Skeletal muscle satellite cell (primary cell): ENCODE measurements around the gene PRRG1.
"Not testable (repeated sequence)": the region's sequence is repeated elsewhere in the genome, so short reads cannot be mapped to it uniquely, and the experiment has no call there.

Source experiments
- H3K27me3 ChIP-seq: 2 replicates; pipeline ENCODE4 v1.7.0; 2013; ENCODE audit warnings: low read length; ENCODE audit not compliant: control insufficient read depth, insufficient read depth
- H3K36me3 ChIP-seq: 2 replicates; pipeline ENCODE4 v1.7.0; 2013; ENCODE audit warnings: mild to moderate bottlenecking, control low read depth, low read length; ENCODE audit not compliant: insufficient read depth
- H3K4me1 ChIP-seq: 2 replicates; pipeline ENCODE4 v1.7.0; 2013; ENCODE audit warnings: low read length; ENCODE audit not compliant: control insufficient read depth, insufficient read depth
- H3K4me2 ChIP-seq: 2 replicates; pipeline ENCODE4 v1.7.0; 2013; ENCODE audit warnings: mild to moderate bottlenecking, low read length
- H3K4me3 ChIP-seq: 2 replicates; pipeline ENCODE4 v1.7.0; 2013; ENCODE audit warnings: low read length
- H3K9ac ChIP-seq: 2 replicates; pipeline ENCODE4 v1.7.0; 2013; ENCODE audit warnings: mild to moderate bottlenecking, low read depth, low read length, moderate library complexity
- H3K9me3 ChIP-seq: replicated peaks from 2 replicates; pipeline ENCODE4 v1.7.0; 2013; ENCODE audit warnings: mild to moderate bottlenecking, control low read depth, low read length

Gene PRRG1

GRCh38 chrX:37434362-37434761 lies 85.2 kb downstream of the PRRG1 start:
- Histone ChIP-seq H3K4me1 (no peaks in the 10 kb centered on the region), H3K27me3 (no peaks in the 10 kb centered on the region), H3K4me2 (no peak overlapping the region), H3K9ac (no peak overlapping the region), H3K4me3 (no peak overlapping the region), H3K9me3 (no peaks in the 10 kb centered on the region), H3K36me3 (no peaks in the 10 kb centered on the region)

DNA sequence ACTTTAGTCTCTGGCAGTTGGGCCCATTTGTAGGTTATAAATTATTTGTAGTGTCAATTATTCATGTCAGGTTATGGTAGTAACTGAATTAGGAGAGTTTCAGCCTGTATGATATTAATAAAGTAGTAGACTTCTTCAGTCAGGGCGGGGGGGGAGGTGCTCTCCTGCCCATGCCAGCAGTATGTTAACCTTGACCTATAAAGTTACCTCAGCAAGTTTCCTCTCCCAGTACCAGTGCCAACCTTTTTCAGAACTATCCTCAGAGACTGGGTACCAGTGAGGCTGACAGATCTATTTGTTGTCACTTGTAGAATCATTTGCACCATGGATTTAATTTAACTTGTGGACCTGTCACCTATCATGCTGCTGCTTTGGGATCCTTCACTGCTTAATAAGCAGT lies 88.0 kb downstream of the PRRG1 start:
- H3K36me3 ChIP-seq, result no peaks in the 10 kb centered on the region
- H3K4me1 ChIP-seq, result no peaks in the 10 kb centered on the region
- H3K9me3 ChIP-seq, result no peaks in the 10 kb centered on the region
- H3K4me3 ChIP-seq, result no peak overlapping the region
- H3K4me2 ChIP-seq, result no peak overlapping the region
- H3K27me3 ChIP-seq, result no peaks in the 10 kb centered on the region
- H3K9ac ChIP-seq, result no peak overlapping the region

GRCh38 chrX:37441377-37441776 lies 92.2 kb downstream of the PRRG1 start:
- Histone ChIP-seq H3K9me3 (no peaks in the 10 kb centered on the region), H3K4me2 (no peak overlapping the region), H3K36me3 (peaks cover 3% of the 10 kb centered on the region), H3K4me3 (no peak overlapping the region), H3K4me1 (no peaks in the 10 kb centered on the region), H3K27me3 (no peaks in the 10 kb centered on the region), H3K9ac (no peak overlapping the region)

- H3K4me3 ChIP-seq, result no peak overlapping the region
- no peaks in the 10 kb centered on the region for H3K4me1 ChIP-seq
- no peak overlapping the region for H3K9ac ChIP-seq
- peaks cover 3% of the 10 kb centered on the region for H3K36me3 ChIP-seq
- no peaks in the 10 kb centered on the region for H3K27me3 ChIP-seq
- no peak overlapping the region for H3K4me2 ChIP-seq
- H3K9me3 ChIP-seq, result no peaks in the 10 kb centered on the region
Measured at GRCh38 chrX:37445182-37445581, 96.0 kb downstream of the PRRG1 start.

DNA sequence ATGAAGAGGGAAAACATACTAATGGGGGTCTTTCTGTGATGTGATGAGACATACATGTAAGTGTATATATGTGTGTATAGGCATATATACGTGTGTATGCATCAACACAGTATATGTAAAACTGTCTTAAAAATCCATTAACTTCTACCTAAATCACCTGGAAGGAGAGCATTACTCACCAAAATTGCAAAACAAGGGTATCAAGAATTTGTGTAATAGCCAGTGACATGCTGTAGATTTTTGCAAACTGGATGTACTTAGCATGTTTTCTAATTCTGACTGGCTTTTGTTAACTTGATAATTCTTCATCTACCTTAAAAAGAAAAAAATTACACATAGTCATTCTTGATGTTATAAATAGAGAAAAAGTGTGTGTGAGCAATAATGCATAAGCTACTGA lies 104.7 kb downstream of the PRRG1 start:
- Histone ChIP-seq H3K27me3 (no peaks in the 10 kb centered on the region), H3K4me3 (no peak overlapping the region), H3K36me3 (no peaks in the 10 kb centered on the region), H3K4me2 (no peak overlapping the region), H3K4me1 (peaks cover 9% of the 10 kb centered on the region), H3K9ac (no peak overlapping the region), H3K9me3 (no peaks in the 10 kb centered on the region)

DNA sequence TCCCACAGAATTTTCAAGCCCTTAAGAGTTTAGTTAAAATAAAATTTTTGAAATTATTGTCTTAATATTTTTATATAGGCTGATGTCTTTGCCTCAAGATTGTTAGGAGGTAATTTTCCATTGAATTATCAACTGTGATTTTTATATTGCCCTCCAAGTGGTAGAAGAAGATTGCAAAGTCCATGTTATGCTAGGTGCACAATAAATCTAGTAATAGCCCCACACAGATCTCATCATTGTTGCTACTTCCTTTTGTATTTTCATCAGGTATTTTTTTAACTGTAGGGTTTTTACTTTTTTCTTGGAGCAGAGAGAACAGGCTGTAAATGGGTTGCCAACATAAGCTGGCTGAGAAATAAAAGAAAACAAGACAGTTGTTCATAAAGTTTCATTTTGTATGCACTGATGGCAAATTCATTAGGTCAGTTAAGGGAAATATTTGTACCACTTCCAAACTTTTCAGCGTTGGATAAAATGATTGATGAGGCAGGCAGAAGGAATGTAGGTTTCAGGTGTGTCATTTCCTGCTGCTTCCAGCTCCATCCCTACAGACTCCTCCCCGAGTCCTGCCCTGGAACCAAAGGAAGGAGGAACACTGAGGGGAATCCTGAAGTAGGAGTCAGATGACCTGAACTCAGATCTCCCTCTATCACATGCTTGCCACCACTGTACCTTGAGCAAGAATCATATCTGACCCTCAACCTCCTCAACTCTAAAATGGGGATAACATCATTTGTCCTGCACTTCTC lies 105.5 kb downstream of the PRRG1 start:
- Histone ChIP-seq H3K4me2 (no peak overlapping the region), H3K9me3 (no peaks in the 10 kb centered on the region), H3K4me3 (no peak overlapping the region), H3K36me3 (no peaks in the 10 kb centered on the region), H3K9ac (no peak overlapping the region), H3K27me3 (no peaks in the 10 kb centered on the region), H3K4me1 (peaks cover 9% of the 10 kb centered on the region)

- Histone ChIP-seq H3K4me1 (peaks cover 9% of the 10 kb centered on the region), H3K27me3 (no peaks in the 10 kb centered on the region), H3K9me3 (no peaks in the 10 kb centered on the region), H3K9ac (no peak overlapping the region), H3K4me2 (no peak overlapping the region), H3K36me3 (no peaks in the 10 kb centered on the region), H3K4me3 (no peak overlapping the region)
Measured at GRCh38 chrX:37455381-37455780, 106.2 kb downstream of the PRRG1 start.

DNA sequence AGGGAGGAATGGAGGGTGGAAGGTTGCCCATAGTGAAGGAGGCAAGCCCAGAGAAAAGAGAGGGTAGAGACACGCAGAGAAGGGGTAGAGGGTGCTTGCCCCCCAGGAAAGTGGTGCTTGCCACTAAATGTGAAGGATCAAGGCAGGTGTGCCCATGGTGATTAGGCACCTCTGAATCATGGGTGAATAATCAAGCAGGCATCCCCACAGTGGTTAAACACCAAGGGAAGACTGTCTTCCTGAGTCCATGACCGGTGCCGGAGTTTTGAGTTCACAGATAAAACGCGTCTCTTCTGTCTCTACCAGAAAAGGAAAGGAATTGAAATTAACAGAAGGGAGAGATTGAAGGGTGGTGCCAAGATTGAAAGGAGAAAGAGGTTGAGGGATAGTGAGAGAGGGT lies 111.1 kb downstream of the PRRG1 start:
- H3K9ac ChIP-seq, H3K27me3 ChIP-seq, H3K4me1 ChIP-seq, H3K9me3 ChIP-seq, H3K4me3 ChIP-seq, H3K36me3 ChIP-seq, H3K4me2 ChIP-seq: not testable (repeated sequence)

DNA sequence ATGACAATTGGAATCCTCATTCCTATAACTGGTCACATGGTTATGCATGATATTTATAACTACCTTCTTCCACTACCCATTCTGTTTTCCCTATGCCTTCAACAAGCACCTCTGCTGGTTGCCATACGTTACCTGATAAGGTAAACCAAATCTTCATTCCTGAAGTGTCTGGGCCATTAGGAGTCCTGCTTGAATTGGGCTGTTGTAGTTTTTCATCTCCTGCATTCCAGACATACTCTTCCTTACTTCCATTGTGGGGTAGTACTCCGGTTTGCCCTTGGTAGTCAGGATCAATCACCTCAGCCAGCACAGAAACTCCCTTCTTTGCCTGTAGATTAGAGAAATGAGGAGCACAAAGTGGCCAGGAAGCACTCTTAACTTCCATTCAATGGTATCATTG lies 113.2 kb downstream of the PRRG1 start:
- Histone ChIP-seq H3K4me3 (no peak overlapping the region), H3K4me1 (no peaks in the 10 kb centered on the region), H3K4me2 (no peak overlapping the region), H3K27me3 (no peaks in the 10 kb centered on the region), H3K36me3 (no peaks in the 10 kb centered on the region), H3K9me3 (no peaks in the 10 kb centered on the region), H3K9ac (no peak overlapping the region)

- H3K4me2 ChIP-seq, result no peak overlapping the region
- no peak overlapping the region for H3K9ac ChIP-seq
- no peaks in the 10 kb centered on the region for H3K4me1 ChIP-seq
- no peaks in the 10 kb centered on the region for H3K9me3 ChIP-seq
- no peak overlapping the region for H3K4me3 ChIP-seq
- no peaks in the 10 kb centered on the region for H3K36me3 ChIP-seq
- no peaks in the 10 kb centered on the region for H3K27me3 ChIP-seq
Measured at GRCh38 chrX:37468124-37468739, 119.1 kb downstream of the PRRG1 start.

GRCh38 chrX:37470711-37471110 lies 121.5 kb downstream of the PRRG1 start:
- H3K9me3 ChIP-seq, result no peaks in the 10 kb centered on the region
- H3K27me3 ChIP-seq, result no peaks in the 10 kb centered on the region
- no peak overlapping the region for H3K9ac ChIP-seq
- no peaks in the 10 kb centered on the region for H3K36me3 ChIP-seq
- H3K4me1 ChIP-seq, result no peaks in the 10 kb centered on the region
- no peak overlapping the region for H3K4me3 ChIP-seq
- H3K4me2 ChIP-seq, result no peak overlapping the region

DNA sequence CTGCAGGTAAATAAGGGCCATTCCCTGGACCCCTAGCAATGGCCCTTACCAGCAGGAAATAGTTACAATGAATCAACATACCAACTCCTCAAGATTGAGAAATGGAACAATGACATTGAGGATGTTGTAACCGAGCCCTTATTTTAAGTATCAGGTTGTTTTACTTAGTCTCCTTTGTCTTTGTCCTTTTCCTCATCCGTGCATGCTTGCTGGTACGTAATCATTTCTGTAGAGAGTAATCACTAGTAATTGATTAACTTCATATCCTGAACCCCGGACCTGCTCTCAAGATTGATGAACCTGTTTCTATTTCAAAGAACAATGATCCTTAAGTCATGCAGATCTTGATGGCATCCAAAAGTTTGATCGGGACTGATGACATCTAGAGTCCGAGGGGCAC lies 123.7 kb downstream of the PRRG1 start:
- Histone ChIP-seq H3K4me1 (no peaks in the 10 kb centered on the region), H3K9ac (no peak overlapping the region), H3K4me3 (no peak overlapping the region), H3K36me3 (no peaks in the 10 kb centered on the region), H3K4me2 (no peak overlapping the region), H3K9me3 (no peaks in the 10 kb centered on the region), H3K27me3 (no peaks in the 10 kb centered on the region)
